Measurements from ENCODE around the gene SLC12A3.
A peak's percentile ranks its signal among the peaks of the same experiment; 100 is the strongest.
"Not testable (repeated sequence)": the region's sequence is repeated elsewhere in the genome, so short reads cannot be mapped to it uniquely, and the experiment has no call there.

Gene SLC12A3

GRCh38 chr16:56865394-56866062, 521 bp downstream of the SLC12A3 start:
- no peak for TF ChIP-seq CTCF (IDR thresholded peaks at IDR 0.05; ENCODE audit: low read depth, low read length, missing control alignments)
- in situ Hi-C loops (cut with HindIII; ENCODE audit: low sequenced_read_pairs): loop anchor here (5.0 kb wide), 1 partner anchor 67 kb away; the partner anchor contains the start of gene HERPUD1
- no peak overlapping the region for H3K4me3 ChIP-seq (ENCODE audit: low read depth, low read length)
- no peak for DNase-seq (ENCODE audit: low read depth)

- in situ Hi-C loops (cut with HindIII; ENCODE audit: low sequenced_read_pairs): loop anchor here (5.0 kb wide), 1 partner anchor 65 kb away; the partner anchor contains the start of gene HERPUD1
- no peak overlapping the region for H3K4me3 ChIP-seq (ENCODE audit: low read depth, low read length)
- DNase-seq (ENCODE audit: low read depth): peak; percentile 57
- TF ChIP-seq CTCF (IDR thresholded peaks at IDR 0.05; ENCODE audit: low read depth, low read length, missing control alignments): peak; percentile 72
Observed at GRCh38 chr16:56866955-56867830, 2.2 kb downstream of the SLC12A3 start.

- no peak overlapping the region for H3K4me3 ChIP-seq (ENCODE audit: low read depth, low read length)
- in situ Hi-C loops (cut with HindIII; ENCODE audit: low sequenced_read_pairs): loop anchor here (5.0 kb wide), 1 partner anchor 64 kb away; the partner anchor contains the start of gene HERPUD1
- TF ChIP-seq CTCF (IDR thresholded peaks at IDR 0.05; ENCODE audit: low read depth, low read length, missing control alignments): no peak
- DNase-seq (ENCODE audit: low read depth): no peak
Observed at GRCh38 chr16:56868175-56868574, 3.2 kb downstream of the SLC12A3 start.

- in situ Hi-C loops (cut with HindIII; ENCODE audit: low sequenced_read_pairs): loop anchor here (5.0 kb wide), 1 partner anchor 64 kb away; the partner anchor contains the start of gene HERPUD1
- DNase-seq (ENCODE audit: low read depth); H3K4me3 ChIP-seq (ENCODE audit: low read depth, low read length): not testable (repeated sequence)
Observed at GRCh38 chr16:56868766-56869165, 3.8 kb downstream of the SLC12A3 start.

GRCh38 chr16:56869513-56870275, 4.7 kb downstream of the SLC12A3 start:
- in situ Hi-C loops (cut with HindIII; ENCODE audit: low sequenced_read_pairs): loop anchor here (5.0 kb wide), 1 partner anchor 63 kb away; the partner anchor contains the start of gene HERPUD1
- no peak for DNase-seq (ENCODE audit: low read depth)
- no peak for TF ChIP-seq CTCF (IDR thresholded peaks at IDR 0.05; ENCODE audit: low read depth, low read length, missing control alignments)
- H3K4me3 ChIP-seq (ENCODE audit: low read depth, low read length): no peak overlapping the region

GRCh38 chr16:56870276-56870888, 5.4 kb downstream of the SLC12A3 start:
- TF ChIP-seq CTCF (IDR thresholded peaks at IDR 0.05; ENCODE audit: low read depth, low read length, missing control alignments): no peak
- DNase-seq (ENCODE audit: low read depth): no peak
- no peak overlapping the region for H3K4me3 ChIP-seq (ENCODE audit: low read depth, low read length)
- in situ Hi-C loops (cut with HindIII; ENCODE audit: low sequenced_read_pairs): no loop called here

Data from astrocyte of the cerebellum (primary cell).